Endothelial cell of umbilical vein (primary cell): ENCODE measurements around the gene SUSD6. TPM values are rescaled to one million over a fixed set of nuclear protein-coding genes. Genes with fewer than 3 reads are reported as not detected.

Experiments used
- BruUV-seq: library from RNA; stranded (reverse); fragments of 400-500 nt; replicated peaks from 2 replicates; lab custom pipeline; 2021; lab: Mats Ljungman, UMichigan
- CTCF ChIA-PET: fragments of 300-600, 350-600 bp; sonication (Branson Sonifier 250); formaldehyde crosslinking; loops from one replicate; lab custom pipeline; 2021; ENCODE audit warnings: antibody characterized with exemption, inconsistent platforms; lab: Charles Lee
- POLR2A ChIA-PET: fragments of 300-600, 350-600 bp; sonication (Branson Sonifier 250); formaldehyde crosslinking; loops from one replicate; lab custom pipeline; 2021; ENCODE audit warnings: antibody characterized with exemption, inconsistent platforms; lab: Charles Lee
- DNase-seq: peaks from one replicate; pipeline ENCODE4 v3.0.0-alpha.2; 2011; ENCODE audit warnings: low read depth, low spot score
- FAIRE-seq: peaks from 2 replicates; lab custom pipeline; 2011; peaks lifted over from hg19 to GRCh38; lab: Jason Lieb, UNC
- H2AFZ ChIP-seq: 2 replicates; pipeline ENCODE4 v1.6.0; 2012; ENCODE audit warnings: low read depth, low read length, control low read depth, inconsistent platforms
- H3K27ac ChIP-seq: 2 replicates; pipeline ENCODE4 v1.5.1; 2011; ENCODE audit warnings: low read depth, mild to moderate bottlenecking, control low read depth, low read length, moderate library complexity; ENCODE audit not compliant: insufficient read depth
- H3K27me3 ChIP-seq, 2 experiments: 2 replicates each; pipeline versions ENCODE4 v1.6.0 to v1.6.1; 2011; ENCODE audit warnings: low read length in 2 of 2, mixed read lengths in 1 of 2; ENCODE audit not compliant: control insufficient read depth in 2 of 2, insufficient read depth in 2 of 2
- H3K36me3 ChIP-seq, 2 experiments: 2 replicates in 1 of 2; 3 replicates in 1 of 2; pipeline ENCODE4 v1.5.1; 2011; ENCODE audit warnings: low read length in 2 of 2, mild to moderate bottlenecking in 1 of 2, moderate library complexity in 1 of 2; ENCODE audit not compliant: control insufficient read depth in 2 of 2, insufficient read depth in 2 of 2; ENCODE audit errors: extremely low read depth in 1 of 2
- H3K4me1 ChIP-seq: 3 replicates; pipeline ENCODE4 v1.5.1; 2011; ENCODE audit warnings: mild to moderate bottlenecking, low read length; ENCODE audit not compliant: control insufficient read depth, insufficient read depth; ENCODE audit errors: extremely low read depth
- H3K4me2 ChIP-seq: 2 replicates; pipeline ENCODE4 v1.6.1; 2011; ENCODE audit warnings: low read length, control low read depth, mixed read lengths; ENCODE audit not compliant: insufficient read depth
- H3K4me3 ChIP-seq, 3 experiments: fragments of 200-600 bp in 1 of 3; sonication (generic), shearing (Covaris generic) in 1 of 3; replicated peaks in 1 of 3; 2 replicates each; pipeline ENCODE4 v1.5.1; 2011 to 2016; ENCODE audit warnings: control low read depth in 3 of 3, low read length in 3 of 3, mild to moderate bottlenecking in 2 of 3, inconsistent platforms in 1 of 3, low read depth in 1 of 3, moderate library complexity in 1 of 3; ENCODE audit not compliant: insufficient read depth in 1 of 3
- H3K79me2 ChIP-seq: 2 replicates; pipeline ENCODE4 v1.6.0; 2012; ENCODE audit warnings: low read length, inconsistent platforms; ENCODE audit not compliant: control insufficient read depth, insufficient read depth
- H3K9ac ChIP-seq: replicated peaks from 2 replicates; pipeline ENCODE3; 2011; ENCODE audit warnings: low read length, control low read depth; ENCODE audit not compliant: insufficient read depth; ENCODE audit errors: extremely low read depth
- H3K9me1 ChIP-seq: replicated peaks from 3 replicates; pipeline ENCODE4 v1.6.0; 2011; ENCODE audit warnings: mild to moderate bottlenecking, low read length; ENCODE audit not compliant: control insufficient read depth, insufficient read depth; ENCODE audit errors: extremely low read depth
- H3K9me3 ChIP-seq: replicated peaks from 2 replicates; pipeline ENCODE4 v1.5.1; 2012; ENCODE audit warnings: low read length, inconsistent platforms; ENCODE audit not compliant: control insufficient read depth, insufficient read depth
- H4K20me1 ChIP-seq: replicated peaks from 2 replicates; pipeline ENCODE3; 2011; ENCODE audit warnings: mild to moderate bottlenecking, low read length; ENCODE audit not compliant: control insufficient read depth, insufficient read depth; ENCODE audit errors: extremely low read depth
- CTCF ChIP-seq, 2 donors: IDR thresholded peaks; 1 replicate in 1 of 2; 2 replicates in 1 of 2; pipeline ENCODE4 v1.5.1; 2011; ENCODE audit warnings: low read length in 2 of 2, mild to moderate bottlenecking in 2 of 2, moderate library complexity in 2 of 2, control low read depth in 1 of 2, inconsistent platforms in 1 of 2, low read depth in 1 of 2; ENCODE audit not compliant: insufficient read depth in 1 of 2; ENCODE audit errors: extremely low read depth in 1 of 2
- EZH2 ChIP-seq: IDR thresholded peaks from 2 replicates; pipeline ENCODE4 v1.6.1; 2012; ENCODE audit warnings: borderline replicate concordance, low read depth, mild to moderate bottlenecking, moderate library complexity, low read length, inconsistent platforms; ENCODE audit not compliant: severe bottlenecking
- FOS ChIP-seq: IDR thresholded peaks from 2 replicates; pipeline ENCODE4 v1.6.1; 2011; ENCODE audit warnings: mild to moderate bottlenecking, low read length, moderate library complexity, borderline replicate concordance; ENCODE audit not compliant: insufficient read depth
- GATA2 ChIP-seq: IDR thresholded peaks from 2 replicates; pipeline ENCODE4 v1.7.0; 2011; ENCODE audit warnings: low read depth, mild to moderate bottlenecking, moderate library complexity, mixed read lengths, low read length; ENCODE audit not compliant: insufficient read length, insufficient read depth
- JUN ChIP-seq: IDR thresholded peaks from 2 replicates; pipeline ENCODE4 v1.6.1; 2011; ENCODE audit warnings: borderline replicate concordance, low read depth; ENCODE audit not compliant: insufficient read length, insufficient read depth
- MYC ChIP-seq: IDR thresholded peaks from one replicate; pipeline ENCODE4 v1.6.1; 2011; ENCODE audit warnings: mild to moderate bottlenecking, low read depth, low read length
- POLR2A ChIP-seq: IDR thresholded peaks from 2 replicates; pipeline ENCODE4 v1.6.1; 2012; ENCODE audit warnings: low read depth, mild to moderate bottlenecking, control low read depth, low read length
- POLR2AphosphoS5 ChIP-seq: IDR thresholded peaks from 2 replicates; pipeline ENCODE4 v1.6.1; 2012; ENCODE audit warnings: low read depth, mild to moderate bottlenecking, control low read depth, low read length, moderate library complexity; ENCODE audit not compliant: insufficient read depth
- dilution Hi-C: fragments of 300-500 bp; cut with MboI; formaldehyde crosslinking; loops from one replicate; pipeline ENCODE4 v1.15.0; 2019; ENCODE audit warnings: low sequenced_read_pairs; ENCODE audit not compliant: extremely low pct_ligation_motif_present
- intact Hi-C: fragments of 100-400 bp; cut with micrococcal nuclease; formaldehyde crosslinking; loops from one replicate; pipeline ENCODE4 v1.10.0; 2022
- polyA plus RNA-seq, 4 experiments: library from polyadenylated mRNA; depleted of rRNA in 3 of 4; stranded (reverse) in 3 of 4; unstranded in 1 of 4; fragments of >200 nt; gene quantifications; 2 replicates each; pipeline versions ENCODE4 v1.2.1 to v1.2.3, GENCODE V29; 2011 to 2012; ENCODE audit warnings: missing spikeins in 1 of 4
- total RNA-seq: library from RNA; stranded (reverse); gene quantifications from 2 replicates; pipeline ENCODE4 v1.2.3, GENCODE V29; 2021
- TF ChIP-seq, protein P1 (sequence below): IDR thresholded peaks from 2 replicates; pipeline ENCODE4 v1.6.1; 2011; ENCODE audit not compliant: insufficient read depth, insufficient read length

SUSD6 gene
- total and polyA plus RNA-seq, 2 donors (not counting 3 experiments of a cell fraction or from before 2014, with no cell fraction given) = 13.4 to 19.5 TPM

- CTCF ChIA-PET = interaction anchor here (0.6 to 3.5 kb wide), 19 partner anchors 8 to 454 kb away, joined by 3 to 59 read pairs (median 4); no protein-coding TSS in a partner anchor
- H3K27me3 ChIP-seq = peaks cover 53 to 78% of the 10 kb centered on the region in 2 experiments
- no peaks in the 10 kb centered on the region for H3K36me3 ChIP-seq
- no peak within 1 kb of the TSS for H3K9ac ChIP-seq
- H3K4me3 ChIP-seq = no peak within 1 kb of the TSS
- dilution Hi-C loops = no loop called here
- H3K27ac ChIP-seq = no peak within 1 kb of the TSS
- intact Hi-C loops = loop anchor here (1.0 kb wide), 3 partner anchors 39 to 332 kb away; no protein-coding TSS in a partner anchor
- no peaks in the 10 kb centered on the region for H3K9me3 ChIP-seq
- peak; percentile 51 for DNase-seq
- FAIRE-seq = no peak
- TF ChIP-seq MYC (no peak), POLR2A (no peak), FOS (no peak), CTCF (IDR thresholded peaks at IDR 0.05; ENCODE audit: extremely low read depth in 1 of 2, insufficient read depth in 1 of 2, low read depth in 1 of 2, low read length in 2 of 2) (peak; percentile 77 to 84), JUN (no peak), EZH2 (peak; percentile 83), GATA2 (no peak), POLR2AphosphoS5 (no peak)
- TF ChIP-seq, protein P1, sequence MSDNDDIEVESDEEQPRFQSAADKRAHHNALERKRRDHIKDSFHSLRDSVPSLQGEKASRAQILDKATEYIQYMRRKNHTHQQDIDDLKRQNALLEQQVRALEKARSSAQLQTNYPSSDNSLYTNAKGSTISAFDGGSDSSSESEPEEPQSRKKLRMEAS = no peak
- no peaks in the 10 kb centered on the region for H3K79me2 ChIP-seq
- H3K9me1 ChIP-seq = no peaks in the 10 kb centered on the region
- H4K20me1 ChIP-seq = no peaks in the 10 kb centered on the region
- no TSS peak for BruUV-seq
- no peak within 1 kb of the TSS for H2AFZ ChIP-seq
- peaks cover 9% of the 10 kb centered on the region for H3K4me1 ChIP-seq
- POLR2A ChIA-PET = no interaction called here
- H3K4me2 ChIP-seq = no peak within 1 kb of the TSS
These were observed 37.0 kb upstream of the SUSD6 start, which contains the start of gene CCDC177 for GRCh38 chr14:69574263-69574953. TSS of gene CCDC177 (minus strand) at chr14:69574871. CDS start at chr14:69573622, 1,249 bp downstream.
